Stimulated activated CD4-positive, alpha-beta T cell treated with anti-CD3 and anti-CD28 coated beads, TNF-alpha, amount 100 ng/mL, for 24 hours (primary cell): Measurements from ENCODE around the gene GAS1.

ENCODE experiments used
- DNase-seq, 3 experiments: peaks; one replicate each; pipeline ENCODE4 v3.0.0-alpha.2; 2020; ENCODE audit warnings: low read depth in 3 of 3

The GAS1 gene

GRCh38 chr9:86926145-86926544 lies 21.2 kb downstream of the GAS1 start:
- no peak for DNase-seq

DNA sequence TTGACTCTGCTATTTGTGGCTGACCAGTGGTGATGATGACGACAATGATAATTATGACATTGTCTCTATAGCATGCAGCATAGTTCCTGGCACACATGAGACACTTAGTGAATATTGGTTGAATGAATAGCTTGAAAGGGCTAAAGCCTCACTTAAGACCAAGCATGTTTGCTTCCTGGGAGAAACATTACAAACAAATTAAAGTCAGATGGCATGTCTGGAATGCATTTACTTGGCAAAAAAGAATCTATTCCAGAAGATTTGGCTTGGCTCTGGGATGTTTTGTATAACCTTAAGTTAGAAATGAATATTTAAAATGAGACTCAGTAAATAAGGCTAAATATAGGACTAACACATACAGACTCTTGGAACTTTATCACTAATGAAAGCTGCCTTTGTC lies 21.6 kb downstream of the GAS1 start:
- DNase-seq, result no peak

DNA sequence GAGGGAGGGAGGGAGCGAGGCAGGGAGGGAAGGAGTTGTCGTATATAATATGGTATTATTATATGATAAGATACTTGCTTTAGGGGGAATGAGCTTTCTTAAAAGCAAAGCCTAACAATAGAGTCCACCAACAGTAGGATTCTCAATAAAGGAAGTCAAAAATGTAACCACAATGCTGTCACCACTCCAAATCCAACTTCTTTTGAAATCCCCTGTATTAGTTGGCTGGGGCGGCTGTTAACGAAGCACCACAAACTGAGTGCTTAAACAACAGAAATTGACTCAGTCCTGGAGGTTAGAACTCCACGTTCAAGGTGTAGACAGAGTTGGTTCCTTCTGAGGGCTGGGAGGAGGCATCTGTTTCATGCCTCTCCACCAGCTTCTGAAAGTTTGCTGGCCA lies 23.1 kb downstream of the GAS1 start:
- no peak for DNase-seq

- no peak for DNase-seq
Measured at GRCh38 chr9:86921151-86921923, 26.0 kb downstream of the GAS1 start.

DNA sequence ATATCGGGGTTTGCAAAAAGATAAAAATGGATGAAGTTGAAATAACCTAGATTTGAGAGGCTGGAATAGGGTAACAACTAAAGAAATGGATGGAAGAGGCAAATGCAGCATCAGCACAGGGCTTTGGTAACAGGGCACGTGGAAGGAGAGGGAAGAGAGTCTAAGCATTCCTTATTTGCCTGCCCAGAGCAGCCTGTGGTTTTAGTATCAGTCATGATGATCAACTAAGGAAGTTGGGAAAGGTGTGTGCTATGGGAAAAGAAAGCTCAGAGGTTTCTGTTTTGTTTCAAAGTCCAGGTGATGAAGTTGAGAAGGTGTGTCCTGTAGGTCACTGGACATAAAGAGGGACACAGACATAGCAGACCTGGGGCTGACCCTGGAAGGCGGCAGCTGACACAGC lies 28.8 kb downstream of the GAS1 start:
- DNase-seq, result no peak

DNA sequence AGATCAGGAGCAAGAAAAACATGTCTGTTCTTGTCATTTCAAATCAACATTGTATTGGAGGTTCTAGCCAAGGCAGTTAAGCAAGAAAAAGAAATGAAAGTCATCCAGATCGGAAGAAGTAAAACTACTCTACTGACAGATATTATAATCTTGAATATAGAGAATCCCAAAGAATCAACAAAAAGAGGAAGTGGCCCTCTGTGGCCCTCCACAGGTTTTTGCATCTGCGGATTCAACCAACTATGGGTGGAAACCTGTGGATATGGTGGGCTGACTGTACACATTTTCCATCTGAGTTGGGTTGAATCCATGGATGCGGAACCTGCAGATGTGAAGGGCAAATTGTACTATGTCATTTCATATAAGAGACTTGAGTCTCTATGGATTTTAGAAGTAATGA lies 35.1 kb downstream of the GAS1 start:
- no peak for DNase-seq

- DNase-seq, result no peak
Measured at GRCh38 chr9:86909388-86909787, 37.9 kb downstream of the GAS1 start.

DNA sequence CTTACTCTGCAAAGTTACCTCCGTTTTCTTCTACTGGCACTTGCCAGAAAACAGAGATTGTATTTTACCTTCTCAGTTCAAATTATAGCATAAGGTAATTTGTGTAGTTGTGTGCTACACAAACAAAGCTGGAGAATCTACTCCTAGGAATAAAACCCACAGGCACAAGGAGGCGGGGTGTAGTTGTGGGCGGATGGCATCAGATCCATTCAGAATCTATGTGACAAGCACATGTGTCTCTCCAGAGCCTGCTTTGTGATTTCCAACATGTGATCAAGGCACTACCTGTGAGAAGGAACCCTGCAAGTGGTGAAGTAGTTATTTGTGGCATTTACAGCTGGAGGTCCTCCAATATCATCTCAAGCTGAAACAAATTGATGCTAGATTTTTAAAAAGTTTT lies 39.0 kb downstream of the GAS1 start:
- no peak for DNase-seq

DNA sequence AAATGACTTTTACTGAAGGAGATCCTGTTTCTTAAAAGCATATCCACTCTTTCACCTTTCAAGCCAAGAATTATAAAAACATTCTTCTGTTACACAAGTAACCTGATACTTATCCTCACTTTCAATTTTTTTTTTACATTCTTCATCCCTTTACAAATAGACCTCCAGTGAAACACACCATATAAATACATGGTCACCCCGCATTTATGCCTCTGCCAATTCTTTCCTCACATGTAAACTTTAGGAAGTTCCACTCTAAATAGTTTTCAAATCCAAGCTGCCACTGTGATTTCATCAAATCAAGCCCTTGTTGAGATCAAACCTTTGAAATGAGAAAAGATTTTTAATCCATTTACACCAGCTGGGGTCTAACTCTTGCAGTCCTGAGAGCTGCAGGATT lies 40.0 kb downstream of the GAS1 start:
- DNase-seq, result no peak

GRCh38 chr9:86903734-86904085 lies 43.6 kb downstream of the GAS1 start:
- no peak for DNase-seq

GRCh38 chr9:86902991-86903733 lies 44.1 kb downstream of the GAS1 start:
- DNase-seq, result no peak

DNA sequence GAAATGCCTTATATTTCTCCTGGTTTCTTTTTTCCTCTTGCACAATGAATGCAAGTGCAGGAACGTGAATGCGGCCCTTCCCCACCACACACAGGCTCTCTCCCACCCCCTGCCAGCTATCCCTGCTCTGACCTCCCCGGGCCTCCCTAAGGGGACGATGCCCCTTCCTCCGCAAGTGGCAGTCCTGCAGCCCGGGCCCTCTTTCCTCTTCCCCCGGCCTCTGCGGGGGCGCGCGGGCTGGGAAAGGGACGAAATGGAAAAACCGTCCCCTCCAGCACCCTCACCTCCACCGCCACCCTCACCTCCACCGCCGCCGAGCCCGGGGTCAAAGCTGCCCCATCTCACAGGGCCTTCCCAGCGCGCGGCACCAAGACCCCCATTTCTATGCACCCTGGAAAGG lies 44.7 kb downstream of the GAS1 start:
- DNase-seq, result no peak

GRCh38 chr9:86902176-86902575 lies 45.1 kb downstream of the GAS1 start:
- DNase-seq, result no peak

DNA sequence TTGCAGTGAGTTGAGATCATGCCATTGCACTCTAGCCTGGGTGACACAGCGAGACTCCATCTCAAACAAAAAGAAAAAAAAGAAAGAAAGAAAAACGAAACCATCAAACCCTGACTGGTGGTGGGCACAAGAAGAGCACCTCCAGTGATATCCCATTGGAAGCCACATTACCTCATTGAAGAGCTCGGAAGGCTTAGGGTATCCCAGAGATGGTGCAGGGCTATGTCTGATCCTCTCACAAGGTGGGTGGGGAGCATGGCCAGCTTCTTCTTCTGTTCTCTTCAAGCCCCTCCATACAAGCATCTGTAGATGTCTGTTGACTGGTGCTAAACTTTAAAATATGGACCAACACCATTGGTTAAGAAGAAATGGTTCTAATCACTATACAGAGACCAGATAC lies 45.8 kb downstream of the GAS1 start:
- no peak for DNase-seq
